GM12874 (cell line): Measurements from ENCODE around the gene OSBPL10.

ENCODE experiments used
- CTCF ChIP-seq: IDR thresholded peaks from 2 replicates; pipeline ENCODE4 v1.5.1; 2011; ENCODE audit warnings: low read depth, mild to moderate bottlenecking, control low read depth, low read length, moderate library complexity; ENCODE audit not compliant: insufficient read depth

The OSBPL10 gene

GRCh38 chr3:31714495-31715280, 266.4 kb downstream of the OSBPL10 start:
- TF ChIP-seq CTCF = no peak

GRCh38 chr3:31713816-31714215, 267.2 kb downstream of the OSBPL10 start:
- no peak for TF ChIP-seq CTCF

- TF ChIP-seq CTCF = no peak
Observed at GRCh38 chr3:31710123-31710803, 270.8 kb downstream of the OSBPL10 start.

- TF ChIP-seq CTCF = no peak
Observed at GRCh38 chr3:31709526-31709925, 271.5 kb downstream of the OSBPL10 start.

GRCh38 chr3:31709005-31709404, 272.1 kb downstream of the OSBPL10 start:
- no peak for TF ChIP-seq CTCF

GRCh38 chr3:31707286-31707685, 273.8 kb downstream of the OSBPL10 start:
- TF ChIP-seq CTCF = no peak

GRCh38 chr3:31705736-31706135, 275.3 kb downstream of the OSBPL10 start:
- no peak for TF ChIP-seq CTCF
